ENCODE measurements around the gene HOXB3.

The HOXB3 gene

DNA sequence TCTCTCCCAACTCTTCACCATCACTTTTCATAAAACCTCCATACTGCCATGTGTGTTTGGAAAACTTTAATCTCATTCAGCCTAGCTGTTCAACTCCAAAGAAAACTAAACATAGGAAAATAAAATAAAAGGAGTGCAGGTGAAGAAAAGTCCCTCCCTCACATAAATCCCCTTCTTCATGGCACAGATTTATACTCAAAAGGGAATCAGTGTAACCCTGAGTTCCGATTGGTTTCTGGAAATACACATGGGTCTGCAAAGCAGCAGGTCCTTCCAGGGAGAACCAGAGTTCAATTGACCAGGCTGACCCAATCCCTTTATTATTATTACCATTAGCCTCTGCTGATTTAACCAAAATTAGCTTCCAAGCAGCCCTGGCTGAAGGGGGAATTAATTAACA, 36.2 kb downstream of the HOXB3 start:
- no peak for DNase-seq

DNA sequence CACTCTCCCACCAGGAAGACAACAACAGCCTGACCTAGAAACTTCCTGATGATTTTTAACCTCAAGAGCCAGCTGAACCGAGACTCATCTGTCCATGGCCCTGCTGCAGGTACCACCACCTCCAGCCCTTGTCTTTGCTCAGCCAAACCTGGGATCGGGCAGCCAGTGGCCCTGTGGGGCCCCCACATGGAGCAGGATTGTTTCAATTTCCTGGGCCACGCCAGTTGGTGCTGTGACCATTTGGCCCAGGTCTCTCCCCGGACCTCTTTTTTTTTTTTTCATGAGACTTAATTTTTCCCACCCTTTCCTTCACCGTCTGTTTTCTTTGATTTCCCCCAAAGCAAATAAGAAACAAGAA, 36.9 kb downstream of the HOXB3 start:
- DNase-seq, result no peak

DNA sequence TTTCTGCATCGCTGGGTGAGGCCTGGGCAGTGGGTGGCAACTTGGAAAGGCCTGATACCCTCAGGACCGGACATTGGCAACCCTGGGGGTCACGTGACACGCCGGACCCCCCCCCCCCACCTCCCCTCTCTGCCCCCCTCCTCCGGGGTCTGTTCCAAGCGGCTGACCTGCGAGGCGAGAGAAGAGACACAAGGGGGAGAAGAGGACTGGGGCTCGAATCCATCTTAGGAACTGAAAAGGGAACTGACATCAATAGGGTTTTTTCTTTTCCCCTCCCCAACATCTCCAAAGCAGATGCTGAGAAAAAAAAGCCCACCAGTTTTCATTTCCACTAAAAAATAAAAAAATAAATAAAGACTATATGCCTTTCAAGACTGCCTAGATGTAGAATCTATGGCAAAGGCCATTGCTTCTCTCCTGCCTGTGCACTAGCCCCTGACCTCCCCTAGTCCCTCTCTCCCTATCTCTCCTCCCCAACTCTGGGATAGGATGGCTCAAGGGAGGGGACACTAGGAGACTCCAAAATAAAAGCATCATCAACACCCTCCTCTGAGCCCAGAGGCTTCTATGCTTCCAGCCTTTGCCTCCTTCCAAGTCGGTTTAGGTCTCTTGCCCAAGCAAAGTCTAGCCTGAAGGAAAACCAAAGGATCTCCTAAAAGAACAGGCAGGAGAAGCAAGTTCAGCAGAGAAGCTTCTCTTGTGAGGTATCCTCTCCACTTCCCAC, 37.4 kb downstream of the HOXB3 start:
- DNase-seq, result no peak

DNA sequence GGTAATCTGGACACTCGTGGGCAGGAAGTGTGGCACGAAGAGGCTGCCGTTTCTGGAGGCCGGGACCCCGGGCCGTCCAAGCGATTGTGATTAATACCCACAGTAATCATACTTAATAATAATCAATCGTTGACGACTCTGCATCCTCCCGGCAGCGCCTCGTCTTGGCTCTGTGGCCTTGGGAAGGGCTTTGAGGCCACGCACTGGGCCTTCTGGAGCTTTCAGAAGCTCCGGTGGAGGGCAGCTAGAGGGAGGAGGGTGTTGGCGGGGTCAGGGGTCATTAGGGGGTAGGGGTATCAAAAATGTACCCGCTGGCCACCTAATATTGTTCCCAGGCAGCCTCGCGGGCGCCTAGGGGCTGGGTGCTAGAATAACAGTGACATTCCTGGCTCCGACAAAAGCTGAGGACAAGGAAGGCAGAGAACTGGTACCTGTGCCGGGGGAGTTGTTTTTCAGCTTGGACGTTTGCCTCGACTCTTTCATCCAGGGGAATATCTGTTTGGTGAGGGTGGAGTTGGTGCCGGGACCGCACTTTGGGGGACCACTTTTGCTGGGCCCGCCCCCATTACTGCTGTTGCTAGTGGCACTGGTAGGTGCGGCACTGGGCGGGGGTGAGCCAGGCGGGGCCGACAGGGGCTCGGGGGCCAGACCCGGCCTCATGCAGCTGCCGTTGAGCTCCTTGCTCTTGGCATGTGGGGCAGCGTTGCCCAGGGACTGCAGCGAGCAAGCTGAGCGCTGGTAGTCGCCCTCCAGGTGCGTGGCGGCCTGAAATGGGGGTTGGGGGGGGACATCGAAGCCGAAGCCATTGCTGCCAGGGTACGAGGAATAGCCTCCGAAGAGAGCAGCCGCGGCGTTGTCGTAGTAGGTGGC, 38.2 kb downstream of the HOXB3 start:
- no peak for DNase-seq

DNA sequence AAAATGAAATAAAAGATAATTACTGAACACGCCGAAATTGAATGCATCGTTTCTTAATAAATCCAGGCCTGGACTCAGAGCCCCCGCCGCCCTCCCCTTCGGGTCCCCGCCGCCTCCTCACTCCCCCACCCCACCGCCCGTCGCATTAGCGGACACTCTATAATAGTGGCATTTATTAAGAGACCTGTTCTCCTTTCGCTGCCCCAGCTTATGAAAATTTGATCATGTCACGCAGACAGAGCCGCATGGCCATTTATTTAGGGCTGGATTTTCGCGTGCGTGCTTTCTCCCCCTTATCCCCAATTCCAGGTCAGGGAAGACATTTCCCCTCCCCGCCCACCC, 38.9 kb downstream of the HOXB3 start:
- DNase-seq, result no peak

DNA sequence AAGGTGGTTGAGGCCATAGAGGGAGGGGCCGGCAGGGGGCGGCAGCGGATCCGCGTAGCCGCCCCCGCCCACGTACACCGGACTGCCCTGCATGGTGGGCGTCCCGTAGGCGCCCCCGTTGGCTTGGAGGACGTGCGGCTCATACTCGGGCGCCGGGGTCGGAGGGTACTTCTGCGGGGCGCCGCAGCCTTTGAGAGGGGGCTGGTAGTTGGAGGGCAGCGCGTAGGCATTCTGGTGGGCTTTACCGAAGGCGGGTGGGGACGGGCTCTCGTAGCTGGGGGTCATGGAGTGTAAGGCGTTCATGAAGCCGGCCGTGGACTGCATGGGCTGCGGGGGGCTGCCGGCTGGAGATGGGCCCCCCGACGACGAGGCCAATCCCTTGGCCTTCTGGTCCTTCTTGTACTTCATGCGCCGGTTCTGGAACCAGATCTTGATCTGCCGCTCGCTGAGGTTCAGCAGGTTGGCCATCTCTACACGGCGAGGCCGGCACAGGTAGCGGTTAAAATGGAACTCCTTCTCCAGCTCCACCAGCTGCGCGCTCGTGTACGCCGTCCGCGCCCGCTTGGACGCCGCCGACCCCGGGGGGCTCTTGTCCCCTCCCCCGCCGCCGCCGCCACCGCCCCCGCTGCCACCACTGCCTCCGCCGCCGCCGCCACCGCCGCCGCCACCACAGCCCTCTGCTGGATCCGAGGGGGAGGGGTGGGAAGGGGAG, 39.4 kb downstream of the HOXB3 start:
- DNase-seq, result no peak

DNA sequence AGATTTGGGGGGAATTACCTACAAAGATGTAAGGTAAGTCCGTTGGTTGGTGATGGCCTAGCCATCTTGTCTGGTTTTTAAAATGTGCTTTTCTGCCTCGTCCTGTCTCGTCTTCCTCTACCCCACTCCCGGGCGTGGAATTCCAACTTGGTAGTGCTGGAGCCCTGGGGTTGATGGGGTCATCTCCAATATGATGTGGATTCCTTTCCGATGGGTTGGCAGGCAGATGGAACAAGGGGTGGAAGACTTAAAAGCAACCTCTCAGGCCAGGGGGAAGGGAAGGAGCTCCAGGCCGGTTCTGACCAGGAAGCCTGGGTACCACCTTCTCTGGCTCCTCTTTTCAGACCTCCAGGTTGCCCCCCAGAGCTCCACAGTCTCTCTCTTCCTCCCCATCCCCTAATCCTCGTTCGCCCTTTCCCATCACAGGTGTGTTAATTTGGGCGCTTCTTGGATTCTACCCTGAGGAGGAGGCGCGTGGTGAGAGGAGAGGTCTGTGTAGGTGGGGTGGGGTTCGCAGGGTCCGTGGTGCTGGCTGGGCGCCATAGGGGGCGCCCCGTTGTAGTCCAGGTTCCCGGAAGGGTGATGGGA, 40.0 kb downstream of the HOXB3 start:
- no peak for DNase-seq

DNA sequence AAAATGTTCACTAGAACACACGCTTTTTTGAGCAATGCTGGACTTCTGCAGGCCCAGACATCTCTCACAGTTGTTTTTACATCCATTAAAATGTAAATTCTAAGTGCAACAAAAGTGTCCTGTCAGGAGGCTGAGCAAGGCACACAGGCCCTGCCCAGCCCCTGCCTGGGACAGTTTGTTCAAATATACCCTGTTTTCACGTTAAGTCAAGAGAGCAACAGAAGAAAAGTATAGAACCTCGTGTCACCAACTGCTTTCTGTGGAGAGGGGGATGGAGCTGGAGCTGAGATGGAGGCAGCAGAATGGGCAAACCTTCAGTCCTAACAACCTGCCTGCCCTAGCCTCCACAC, 40.8 kb downstream of the HOXB3 start:
- DNase-seq, result no peak

DNA sequence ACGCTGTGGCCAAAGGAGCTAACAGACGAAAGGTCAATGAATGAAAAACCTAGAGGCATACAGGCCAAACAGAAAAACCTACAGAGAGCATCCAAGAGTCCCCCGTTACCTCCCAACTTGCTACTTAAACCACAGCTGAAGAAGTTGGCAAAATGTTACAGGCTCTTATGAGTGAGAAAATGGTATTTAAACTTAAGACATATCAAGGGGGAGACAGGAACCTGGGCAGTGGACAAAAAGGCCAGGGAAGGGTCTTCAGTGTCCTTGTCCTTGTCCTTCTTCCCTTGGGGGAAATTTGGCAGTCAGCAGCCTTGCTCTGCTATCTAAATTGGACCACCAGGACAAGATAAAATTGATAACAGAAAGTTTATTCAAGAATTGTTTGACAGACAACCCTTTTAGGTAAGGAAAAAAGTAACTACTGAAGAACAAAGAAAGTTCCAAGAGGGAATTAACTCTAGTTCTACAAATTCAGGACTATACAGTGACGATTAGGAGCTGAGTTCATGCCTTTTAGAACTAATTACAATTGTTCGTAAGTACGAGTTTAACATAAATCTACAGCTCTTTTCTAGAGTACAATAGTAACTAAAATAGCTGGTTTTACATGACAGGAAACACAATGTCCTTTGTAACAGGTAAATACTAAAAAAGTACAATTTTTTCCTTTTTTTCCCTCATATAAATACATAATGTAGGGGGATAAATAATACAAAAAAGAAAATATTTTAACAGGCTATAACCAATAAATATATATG, 41.3 kb downstream of the HOXB3 start:
- no peak for DNase-seq

DNA sequence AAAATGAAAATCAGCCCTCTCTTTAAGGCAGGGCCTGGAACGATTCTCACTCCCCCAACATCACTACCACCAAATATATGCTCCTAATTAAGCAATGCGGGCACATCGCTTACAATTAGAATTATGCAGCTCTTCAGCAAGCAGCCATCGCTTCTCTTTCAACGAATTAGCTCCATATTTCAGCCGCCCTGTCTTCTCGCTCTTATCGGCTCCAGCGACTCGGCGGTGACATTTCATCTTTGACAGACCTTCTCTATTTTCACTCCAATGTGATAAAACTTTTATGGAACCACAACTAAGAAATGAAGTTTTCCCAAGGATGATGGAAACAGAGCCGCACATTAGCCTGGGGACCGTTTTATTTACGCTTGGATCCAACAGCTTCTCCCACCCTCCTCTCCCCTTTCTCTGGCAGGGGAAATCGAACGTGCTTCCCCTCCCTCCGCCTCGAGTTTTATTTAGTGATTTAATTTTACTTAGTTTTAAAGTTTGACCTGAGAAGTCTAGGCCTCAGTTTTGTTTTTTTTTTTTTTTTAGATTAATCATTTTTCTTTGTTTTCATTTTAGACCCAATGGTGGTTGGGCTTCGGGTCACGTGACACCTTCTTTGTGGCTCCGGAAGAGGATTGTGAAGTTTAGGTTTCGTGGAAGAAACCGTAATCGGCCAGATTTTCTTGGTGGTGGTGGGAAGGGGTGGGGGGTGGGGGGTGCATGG, 42.1 kb downstream of the HOXB3 start:
- DNase-seq, result no peak

DNA sequence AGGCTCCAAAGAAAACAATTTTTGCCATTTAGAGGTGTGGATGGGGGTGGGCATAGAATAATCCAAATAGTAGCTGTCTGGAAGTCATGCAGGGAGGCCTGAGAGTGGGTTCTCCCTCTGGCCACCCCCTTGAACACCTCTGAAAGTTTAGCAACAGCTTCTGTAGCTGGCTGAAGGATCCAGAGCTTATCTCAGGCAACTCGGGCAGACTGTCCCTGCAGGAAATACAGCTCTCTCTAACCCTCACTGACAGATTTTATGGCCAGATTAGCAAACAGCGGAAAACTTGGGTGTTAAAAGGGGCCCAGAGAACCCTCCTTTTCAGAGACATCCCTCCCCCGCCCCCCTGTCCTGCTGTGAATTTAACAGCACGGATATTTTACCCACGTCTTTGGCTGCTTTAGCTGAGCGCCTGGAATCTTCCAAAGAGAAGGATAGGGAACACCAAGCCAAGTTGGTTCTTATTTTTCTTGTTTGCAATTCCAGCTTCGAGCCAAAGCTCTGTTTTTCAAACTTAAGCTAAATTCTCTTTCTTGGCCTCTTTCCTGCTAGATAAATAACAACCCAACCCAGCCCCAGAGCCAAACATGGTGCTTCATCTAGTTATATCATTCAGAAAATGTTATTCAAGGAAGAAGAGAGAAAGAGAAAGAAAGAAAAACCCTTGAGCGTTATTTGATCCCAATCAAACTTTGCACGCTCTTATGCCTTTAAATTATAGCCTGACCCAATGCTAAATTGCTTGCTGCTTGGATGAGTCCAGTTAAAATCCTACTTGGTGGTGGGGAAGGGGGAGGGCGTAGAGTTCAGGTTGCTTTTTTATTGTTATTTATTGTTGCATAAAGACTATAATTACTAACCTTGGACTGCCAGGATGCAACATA, 42.9 kb downstream of the HOXB3 start:
- no peak for DNase-seq

DNA sequence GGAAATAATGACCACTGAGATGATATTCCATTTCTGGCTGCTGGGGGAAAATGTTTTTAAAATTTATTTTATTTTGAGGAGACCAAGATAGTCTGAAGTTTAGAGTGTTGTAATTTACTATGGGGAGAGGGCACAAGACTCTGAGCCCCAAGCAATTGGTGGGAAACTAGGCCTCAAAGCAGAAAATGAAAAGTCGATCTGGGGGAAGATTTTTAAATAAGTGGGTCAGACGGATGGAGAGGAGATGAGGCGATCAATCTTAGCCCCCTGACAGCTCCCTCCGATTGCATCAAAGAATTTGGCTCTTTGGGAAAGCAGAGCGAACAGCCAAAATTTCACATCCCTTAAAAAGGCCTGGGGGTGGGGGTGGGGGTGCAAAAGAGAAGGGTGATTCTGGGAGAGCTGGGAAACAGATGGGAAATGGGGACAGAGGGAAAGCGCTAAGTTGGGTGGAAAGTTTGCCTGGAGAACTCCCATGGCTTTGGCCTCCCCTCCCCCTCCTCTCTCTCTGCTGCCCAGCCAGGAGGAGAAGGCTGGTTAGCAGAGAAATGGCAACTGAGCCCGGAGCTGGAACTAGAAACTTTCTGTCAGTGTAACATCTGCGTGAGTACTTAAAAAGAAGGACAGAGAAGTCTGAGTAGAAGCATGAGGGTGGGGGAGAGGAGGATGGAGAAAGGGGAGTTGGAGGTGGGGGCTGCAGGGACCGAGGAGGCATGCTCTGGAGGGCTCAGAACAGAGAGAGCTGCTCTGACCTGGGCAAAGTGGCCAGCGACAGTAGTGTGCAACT, 43.7 kb downstream of the HOXB3 start:
- no peak for DNase-seq

DNA sequence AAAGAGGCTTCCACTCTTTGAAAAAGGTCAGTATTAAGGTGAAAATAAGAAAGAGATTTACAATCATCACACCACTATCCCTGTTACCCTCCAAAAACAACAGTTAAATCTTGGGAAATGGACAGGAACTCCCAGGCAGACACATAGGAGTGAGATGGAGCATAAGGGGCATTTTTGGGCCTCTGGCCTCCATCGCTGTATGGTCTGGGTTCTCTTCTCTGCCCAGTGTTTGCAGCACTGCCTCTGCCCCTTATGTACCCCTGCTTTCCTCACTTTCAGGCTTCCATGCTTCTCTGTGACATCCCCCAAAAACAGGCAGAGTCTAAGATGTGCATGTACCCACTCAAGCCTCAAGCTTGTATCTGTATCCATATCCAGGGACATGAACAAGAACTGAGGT, 44.5 kb downstream of the HOXB3 start:
- no peak for DNase-seq

DNA sequence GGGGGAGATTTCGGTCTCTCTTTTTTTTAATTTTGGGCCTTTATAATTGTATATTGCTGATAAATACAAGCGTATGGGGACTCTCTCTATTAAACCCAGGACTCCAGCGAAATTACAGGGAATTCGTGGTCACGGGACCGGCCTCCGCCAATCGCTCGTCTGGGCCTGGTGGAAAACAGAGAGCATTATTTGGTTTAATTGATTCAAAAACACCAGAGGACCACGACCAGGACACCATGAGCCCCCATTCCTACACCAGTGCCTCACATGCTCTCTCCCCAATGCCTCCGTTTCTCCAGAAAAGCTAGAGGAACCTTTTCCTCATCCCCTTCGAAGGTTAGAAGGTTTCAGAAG, 45.0 kb downstream of the HOXB3 start, which contains the start of gene HOXB2:
HOXB2 (minus strand) TSS at position 88 of the 354 bp plus-strand sequence. CDS start 198 bp downstream, outside the sequence.
- no peak for DNase-seq

DNA sequence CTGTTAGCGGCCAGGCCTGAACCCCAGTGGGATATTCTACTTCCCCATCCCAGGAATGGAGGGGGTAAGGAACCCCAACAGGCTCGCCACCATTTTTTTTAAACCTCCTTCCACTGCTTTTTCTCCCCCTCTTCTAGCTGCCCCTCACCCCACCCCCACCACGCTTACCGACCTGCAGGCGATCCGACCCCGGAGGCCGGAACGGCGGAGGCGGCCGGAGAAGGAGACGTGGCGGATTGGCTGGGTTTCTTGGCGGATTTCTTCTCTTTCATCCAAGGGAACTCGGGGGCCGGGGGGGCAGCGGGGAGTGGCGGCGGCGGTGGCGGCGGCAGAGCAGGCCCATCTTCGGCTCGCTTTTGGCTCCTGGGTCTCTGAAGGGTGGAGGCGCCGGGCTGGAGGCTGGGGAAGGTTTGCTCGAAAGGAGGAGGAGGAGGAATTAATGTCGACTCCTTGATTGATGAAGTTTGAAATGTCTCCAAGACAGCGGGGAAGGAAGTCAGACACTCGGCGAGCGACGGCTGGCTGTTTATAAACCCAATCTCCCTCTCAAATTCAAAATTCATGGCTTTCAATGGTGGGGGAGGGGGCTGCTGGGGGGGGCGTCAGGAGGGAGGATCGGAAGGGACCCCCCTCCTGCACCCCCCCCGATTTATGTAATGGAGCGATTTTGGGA, 45.6 kb downstream of the HOXB3 start:
- no peak for DNase-seq

DNA sequence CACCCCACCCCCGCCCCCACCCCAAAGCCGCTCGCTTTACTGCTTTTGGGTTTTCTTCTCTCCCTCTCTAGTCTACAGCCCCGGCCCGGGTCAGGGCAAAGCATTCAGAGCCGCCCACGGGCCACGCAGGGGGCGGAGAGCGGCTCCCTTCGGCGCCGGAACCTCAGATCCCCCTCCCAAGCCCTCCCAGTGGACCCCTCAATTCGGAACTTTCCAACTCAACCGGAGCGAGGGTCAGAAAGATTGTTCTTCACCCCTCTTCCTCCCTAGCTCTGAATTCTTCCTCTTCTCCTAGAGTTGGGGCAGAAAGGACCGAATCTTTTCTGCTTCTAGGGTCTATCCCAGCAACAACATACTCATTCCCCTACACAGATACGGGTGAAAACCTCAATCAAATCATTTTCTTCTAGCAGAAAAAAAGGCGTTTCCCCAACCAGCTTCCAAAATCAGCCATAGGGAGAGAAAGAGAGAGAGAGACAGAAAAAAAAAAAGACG, 46.1 kb downstream of the HOXB3 start:
- DNase-seq, result no peak

DNA sequence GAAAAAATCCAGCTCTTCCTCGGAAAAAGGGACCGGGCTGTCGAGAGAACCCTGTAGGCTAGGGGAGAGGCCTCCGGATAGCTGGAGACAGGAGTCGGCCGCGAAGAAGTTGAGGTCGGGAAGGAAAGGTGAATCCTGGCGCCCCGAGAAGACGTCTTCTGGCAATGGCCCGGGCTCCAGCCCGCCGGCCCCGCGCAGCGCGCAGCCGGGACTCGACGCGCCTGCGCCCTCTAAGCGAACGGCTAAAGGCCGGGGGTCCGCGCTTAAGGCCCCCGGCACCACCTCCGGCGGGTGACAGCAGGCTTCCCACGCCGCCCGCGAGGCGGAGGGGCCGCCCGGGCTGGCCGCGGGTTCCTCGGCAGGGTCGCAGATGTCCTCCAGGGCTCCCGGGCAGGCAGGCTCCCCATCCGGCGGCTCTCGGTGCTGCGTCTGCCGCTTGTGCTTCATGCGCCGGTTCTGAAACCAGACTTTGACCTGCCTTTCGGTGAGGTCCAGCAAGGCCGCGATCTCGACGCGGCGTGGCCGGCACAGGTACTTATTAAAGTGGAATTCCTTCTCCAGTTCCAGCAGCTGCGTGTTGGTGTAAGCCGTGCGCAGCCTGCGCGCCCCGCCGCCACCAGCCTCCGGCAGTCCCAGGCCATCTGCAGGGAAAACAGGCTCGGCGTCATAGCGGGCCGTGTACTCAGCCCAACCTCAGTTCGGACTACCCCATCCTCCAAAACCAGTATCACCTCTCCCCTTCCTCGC, 46.8 kb downstream of the HOXB3 start:
- no peak for DNase-seq

DNA sequence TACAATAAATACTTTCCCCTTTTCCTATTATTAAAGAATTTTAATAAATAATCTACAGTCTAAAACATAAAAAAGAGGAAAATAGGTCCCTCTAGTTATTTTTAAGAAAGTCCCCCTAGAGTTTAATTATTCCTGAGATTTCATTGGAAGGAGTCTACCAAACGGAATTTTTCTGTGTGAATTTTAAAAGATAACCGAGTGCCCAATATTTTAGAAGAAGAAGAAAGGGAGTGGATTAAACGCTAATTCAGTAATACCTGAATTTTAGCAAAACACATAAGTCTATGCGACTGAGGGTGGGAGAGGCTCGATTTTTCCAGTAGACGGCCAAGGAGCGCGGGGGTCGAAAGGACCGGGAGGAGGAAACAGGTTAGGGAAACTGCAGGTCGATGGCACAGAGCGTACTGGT, 47.3 kb downstream of the HOXB3 start:
- no peak for DNase-seq

Data from hippocampal formation (tissue), 2 donors.